ENCODE data around the gene TAF8. TPM values are rescaled to one million over a fixed set of nuclear protein-coding genes. Genes with fewer than 3 reads are reported as not detected.
A peak's percentile ranks its signal among the peaks of the same experiment; 100 is the strongest.

TAF8 gene
- polyA plus RNA-seq, 1 experiment = 13.9 TPM

GRCh38 chr6:42071881-42072583, 21.7 kb downstream of the TAF8 start:
- Histone ChIP-seq H3K36me3 (ENCODE audit: control insufficient read depth, insufficient read depth, low read length) (peaks cover 9% of the 10 kb centered on the region), H3K4me3 (ENCODE audit: low read depth, low read length) (no peak overlapping the region), H3K27me3 (ENCODE audit: control insufficient read depth, insufficient read depth, low read length) (no peaks in the 10 kb centered on the region)
- POLR2A ChIA-PET = interaction anchor here (0.6 kb wide), 1 partner anchor 92 kb away, joined by 3 read pairs; no protein-coding TSS in a partner anchor
- no peak for DNase-seq (ENCODE audit: low read depth)
- no peak for TF ChIP-seq CTCF (IDR thresholded peaks at IDR 0.05; ENCODE audit: insufficient read depth, low read depth, low read length)
- CTCF ChIA-PET = interaction anchor here (0.5 to 11.0 kb wide), 3 partner anchors 24 to 565 kb away, joined by 3 to 121 read pairs (median 3); no protein-coding TSS in a partner anchor

GRCh38 chr6:42073287-42073686, 23.0 kb downstream of the TAF8 start:
- no peak overlapping the region for H3K4me3 ChIP-seq (ENCODE audit: low read depth, low read length)
- no peak for DNase-seq (ENCODE audit: low read depth)
- TF ChIP-seq CTCF (IDR thresholded peaks at IDR 0.05; ENCODE audit: insufficient read depth, low read depth, low read length) = no peak
- POLR2A ChIA-PET = no interaction called here
- CTCF ChIA-PET = interaction anchor here (0.9 to 11.0 kb wide), 4 partner anchors 9 to 141 kb away, joined by 3 to 121 read pairs (median 13); no protein-coding TSS in a partner anchor
- peaks cover 13% of the 10 kb centered on the region for H3K36me3 ChIP-seq (ENCODE audit: control insufficient read depth, insufficient read depth, low read length)
- H3K27me3 ChIP-seq (ENCODE audit: control insufficient read depth, insufficient read depth, low read length) = no peaks in the 10 kb centered on the region

GRCh38 chr6:42075159-42075838, 25.0 kb downstream of the TAF8 start:
- CTCF ChIA-PET = interaction anchor here (0.7 to 11.0 kb wide), 9 partner anchors 10 to 472 kb away, joined by 3 to 121 read pairs (median 6); no protein-coding TSS in a partner anchor
- TF ChIP-seq CTCF (IDR thresholded peaks at IDR 0.05; ENCODE audit: insufficient read depth, low read depth, low read length) = peak; percentile 94
- POLR2A ChIA-PET = no interaction called here
- H3K27me3 ChIP-seq (ENCODE audit: control insufficient read depth, insufficient read depth, low read length) = no peaks in the 10 kb centered on the region
- no peak overlapping the region for H3K4me3 ChIP-seq (ENCODE audit: low read depth, low read length)
- peak; percentile 21 for DNase-seq (ENCODE audit: low read depth)
- H3K36me3 ChIP-seq (ENCODE audit: control insufficient read depth, insufficient read depth, low read length) = peaks cover 9% of the 10 kb centered on the region

- no peak for DNase-seq (ENCODE audit: low read depth)
- ChIA-PET POLR2A (interaction anchor here (0.7 kb wide), 1 partner anchor 23 kb away, joined by 3 read pairs; no protein-coding TSS in a partner anchor), CTCF (interaction anchor here (0.8 to 11.0 kb wide), 3 partner anchors 10 to 88 kb away, joined by 3 to 121 read pairs (median 7); no protein-coding TSS in a partner anchor)
- no peaks in the 10 kb centered on the region for H3K27me3 ChIP-seq (ENCODE audit: control insufficient read depth, insufficient read depth, low read length)
- TF ChIP-seq CTCF (IDR thresholded peaks at IDR 0.05; ENCODE audit: insufficient read depth, low read depth, low read length) = no peak
- H3K4me3 ChIP-seq (ENCODE audit: low read depth, low read length) = no peak overlapping the region
- peaks cover 11% of the 10 kb centered on the region for H3K36me3 ChIP-seq (ENCODE audit: control insufficient read depth, insufficient read depth, low read length)
Measured at GRCh38 chr6:42078386-42078785, 28.1 kb downstream of the TAF8 start.

- H3K36me3 ChIP-seq (ENCODE audit: control insufficient read depth, insufficient read depth, low read length) = peaks cover 11% of the 10 kb centered on the region
- no peaks in the 10 kb centered on the region for H3K27me3 ChIP-seq (ENCODE audit: control insufficient read depth, insufficient read depth, low read length)
- no peak for DNase-seq (ENCODE audit: low read depth)
- POLR2A ChIA-PET = no interaction called here
- CTCF ChIA-PET = interaction anchor here (0.6 to 11.0 kb wide), 3 partner anchors 12 to 87 kb away, joined by 3 to 121 read pairs (median 7); no protein-coding TSS in a partner anchor
- no peak for TF ChIP-seq CTCF (IDR thresholded peaks at IDR 0.05; ENCODE audit: insufficient read depth, low read depth, low read length)
- no peak overlapping the region for H3K4me3 ChIP-seq (ENCODE audit: low read depth, low read length)
Measured at GRCh38 chr6:42079941-42080464, 29.7 kb downstream of the TAF8 start.
